B cell (primary cell): ENCODE data around the gene CCDC196. TPM values are rescaled to one million over a fixed set of nuclear protein-coding genes. Genes with fewer than 3 reads are reported as not detected.

Experiments
- ATAC-seq: fragments of 200-7000 bp; cut with Tn5 transposase; one replicate; pipeline ENCODE4 v1.10.0; 2021; ENCODE audit warnings: low read depth, mild to moderate bottlenecking, moderate number of reproducible peaks, moderate library complexity
- CTCF ChIA-PET: fragments of 350-600 bp; sonication (Branson Sonifier 250); formaldehyde crosslinking; loops from one replicate; lab custom pipeline; 2021; ENCODE audit warnings: antibody characterized with exemption, inconsistent platforms; lab: Charles Lee
- POLR2A ChIA-PET: fragments of 350-600 bp; sonication (Branson Sonifier 250); formaldehyde crosslinking; loops from one replicate; lab custom pipeline; 2021; ENCODE audit warnings: antibody characterized with exemption; lab: Charles Lee
- DNase-seq: peaks from one replicate; pipeline ENCODE4 v3.0.0; 2013
- H2AFZ ChIP-seq: 2 replicates; pipeline ENCODE4 v1.6.1; 2012; ENCODE audit warnings: mild to moderate bottlenecking, low read depth, low read length; ENCODE audit not compliant: insufficient read depth, poor library complexity, severe bottlenecking
- H3K27ac ChIP-seq, 2 donors: 1 replicate in 1 of 2; 2 replicates in 1 of 2; pipeline ENCODE4 v1.5.1; 2012 to 2013; ENCODE audit warnings: low read length in 2 of 2, mild to moderate bottlenecking in 2 of 2, moderate library complexity in 1 of 2
- H3K27me3 ChIP-seq, 4 experiments: fragments of 200-600 bp in 1 of 4; sonication (generic) in 1 of 4; replicated peaks in 1 of 4; 1 replicate in 2 of 4; 2 replicates in 2 of 4; pipeline versions ENCODE4 v1.6.1 to v1.7.0; 2013 to 2016; ENCODE audit warnings: low read length in 3 of 4, mild to moderate bottlenecking in 2 of 4, mixed read lengths in 1 of 4, moderate library complexity in 1 of 4; ENCODE audit not compliant: insufficient read depth in 4 of 4, control insufficient read depth in 3 of 4; ENCODE audit errors: control extremely low read depth in 1 of 4
- H3K36me3 ChIP-seq, 2 experiments: replicated peaks in 1 of 2; 1 replicate in 1 of 2; 2 replicates in 1 of 2; pipeline versions ENCODE4 v1.6.1 to v1.7.1; 2013; ENCODE audit warnings: low read length in 1 of 2; ENCODE audit not compliant: insufficient read depth in 2 of 2, control insufficient read depth in 1 of 2; ENCODE audit errors: control extremely low read depth in 1 of 2, extremely low read depth in 1 of 2
- H3K4me1 ChIP-seq, 2 donors: fragments of 200-600 bp in 1 of 2; sonication (generic) in 1 of 2; 1 replicate in 1 of 2; 2 replicates in 1 of 2; pipeline versions ENCODE4 v1.5.1 to v1.6.1; 2013 to 2017; ENCODE audit warnings: low read length in 2 of 2; ENCODE audit not compliant: control insufficient read depth in 2 of 2, insufficient read depth in 2 of 2
- H3K4me2 ChIP-seq: replicated peaks from 2 replicates; pipeline ENCODE3; 2012; ENCODE audit warnings: mild to moderate bottlenecking, low read depth, low read length; ENCODE audit not compliant: poor library complexity, severe bottlenecking
- H3K4me3 ChIP-seq, 5 experiments: fragments of 200-600 bp in 1 of 5; sonication (generic) in 1 of 5; 1 replicate in 3 of 5; 2 replicates in 2 of 5; pipeline versions ENCODE4 v1.5.1 to v1.7.0; 2011 to 2016; ENCODE audit warnings: low read length in 4 of 5, mild to moderate bottlenecking in 4 of 5, low read depth in 2 of 5, control low read depth in 1 of 5, moderate library complexity in 1 of 5; ENCODE audit not compliant: insufficient read depth in 1 of 5; ENCODE audit errors: control extremely low read depth in 1 of 5, extremely low read depth in 1 of 5
- H3K79me2 ChIP-seq: fragments of 200-600 bp; sonication (generic); one replicate; pipeline ENCODE4 v1.6.0; 2016; ENCODE audit warnings: low read length; ENCODE audit not compliant: control insufficient read depth, insufficient read depth
- H3K9ac ChIP-seq: fragments of 200-600 bp; sonication (generic); 2 replicates; pipeline ENCODE4 v1.6.1; 2017; ENCODE audit warnings: mild to moderate bottlenecking, low read length, moderate library complexity
- H3K9me3 ChIP-seq, 3 donors: one replicate each; pipeline versions ENCODE4 v1.6.1 to v1.7.1; 2013; ENCODE audit warnings: low read length in 2 of 3; ENCODE audit not compliant: control insufficient read depth in 2 of 3, insufficient read depth in 1 of 3; ENCODE audit errors: control extremely low read depth in 1 of 3
- H4K20me1 ChIP-seq: 2 replicates; pipeline ENCODE4 v1.6.0; 2012; ENCODE audit warnings: mild to moderate bottlenecking, low read length; ENCODE audit not compliant: insufficient read depth, control insufficient read depth, poor library complexity, severe bottlenecking
- H3K27ac Mint-ChIP-seq: one replicate; pipeline ENCODE4 v1.8.0; 2021; ENCODE audit warnings: mixed read lengths
- H3K27me3 Mint-ChIP-seq: one replicate; pipeline ENCODE4 v1.8.0; 2021; ENCODE audit warnings: mixed read lengths
- H3K4me1 Mint-ChIP-seq: one replicate; pipeline ENCODE4 v1.8.0; 2021; ENCODE audit warnings: mixed read lengths
- H3K4me3 Mint-ChIP-seq: one replicate; pipeline ENCODE4 v1.8.0; 2021; ENCODE audit warnings: mixed read lengths
- H3K9me3 Mint-ChIP-seq: one replicate; pipeline ENCODE4 v1.8.0; 2022; ENCODE audit warnings: mixed read lengths; ENCODE audit not compliant: insufficient read depth
- CTCF ChIP-seq: fragments of 200-600 bp; IDR thresholded peaks from one replicate; pipeline ENCODE4 v1.8.0; 2022; ENCODE audit warnings: antibody characterized with exemption, mild to moderate bottlenecking
- EZH2 ChIP-seq: IDR thresholded peaks from 2 replicates; pipeline ENCODE4 v1.6.1; 2012; ENCODE audit warnings: borderline replicate concordance, low read depth, mild to moderate bottlenecking, moderate library complexity, low read length; ENCODE audit not compliant: insufficient read depth, poor library complexity, severe bottlenecking
- WGBS: methylation state at CpG from one replicate; pipeline ENCODE4 v1.1.5; 2013; ENCODE audit warnings: missing lambda C conversion rate; ENCODE audit not compliant: insufficient coverage; 5-methylcytosine and 5-hydroxymethylcytosine counted together
- intact Hi-C: fragments of 100-400 bp; cut with micrococcal nuclease; formaldehyde crosslinking; loops from one replicate; pipeline ENCODE4 v1.10.0; 2022
- polyA minus RNA-seq: library from RNA; depleted of rRNA, polyadenylated mRNA; stranded (reverse); fragments of >200 nt; gene quantifications from 2 replicates; pipeline ENCODE4 v1.2.3, GENCODE V29; 2012
- polyA plus RNA-seq: library from polyadenylated mRNA; depleted of rRNA; stranded (reverse); fragments of >200 nt; gene quantifications from 2 replicates; pipeline ENCODE4 v1.2.3, GENCODE V29; 2012
- total RNA-seq, 2 donors: library from RNA; stranded (reverse); fragments of 120-200 nt in 1 of 2; gene quantifications; 1 replicate in 1 of 2; 2 replicates in 1 of 2; pipeline versions ENCODE4 v1.2.3 to v1.2.4, GENCODE V29; 2013 to 2022

Gene CCDC196
- total RNA-seq (not detected in 2 replicates), polyA plus RNA-seq (not detected in 2 replicates), polyA minus RNA-seq (not detected in 2 replicates)
- total RNA-seq (2013): not detected

- H3K27me3 ChIP-seq: no peaks in the 10 kb centered on the region
- ChIA-PET CTCF (interaction anchor here (0.7 kb wide), 1 partner anchor 326 kb away, joined by 4 read pairs; no protein-coding TSS in a partner anchor), POLR2A (no interaction called here)
- no peak within 1 kb of the TSS for H2AFZ ChIP-seq
- H3K4me3 Mint-ChIP-seq: no peak within 1 kb of the TSS
- intact Hi-C loops: no loop called here
- H3K79me2 ChIP-seq: no peaks in the 10 kb centered on the region
- DNase-seq (no peak), ATAC-seq (no peak)
- no peak within 1 kb of the TSS for H3K27ac Mint-ChIP-seq
- H3K4me2 ChIP-seq: no peak within 1 kb of the TSS
- no peak within 1 kb of the TSS for H3K9ac ChIP-seq
- no peak within 1 kb of the TSS for H3K4me3 ChIP-seq
- H3K4me1 Mint-ChIP-seq: no peaks in the 10 kb centered on the region
- H3K4me1 ChIP-seq: no peaks in the 10 kb centered on the region
- H3K27ac ChIP-seq: no peak within 1 kb of the TSS
- H4K20me1 ChIP-seq: no peaks in the 10 kb centered on the region
- no CpG with 5 or more reads among the region's 2 CpGs for WGBS
- H3K27me3 Mint-ChIP-seq: no peaks in the 10 kb centered on the region
- no peaks in the 10 kb centered on the region for H3K36me3 ChIP-seq
- no peaks in the 10 kb centered on the region for H3K9me3 Mint-ChIP-seq
- no peaks in the 10 kb centered on the region for H3K9me3 ChIP-seq
- no peak for TF ChIP-seq EZH2
- TF ChIP-seq CTCF: no peak
Measured at GRCh38 chr14:66485910-66486421, at the start of gene CCDC196. Gene CCDC196, plus strand, starts transcription at chr14:66486371. Its CDS starts 132 bp downstream, at chr14:66486503.

DNA sequence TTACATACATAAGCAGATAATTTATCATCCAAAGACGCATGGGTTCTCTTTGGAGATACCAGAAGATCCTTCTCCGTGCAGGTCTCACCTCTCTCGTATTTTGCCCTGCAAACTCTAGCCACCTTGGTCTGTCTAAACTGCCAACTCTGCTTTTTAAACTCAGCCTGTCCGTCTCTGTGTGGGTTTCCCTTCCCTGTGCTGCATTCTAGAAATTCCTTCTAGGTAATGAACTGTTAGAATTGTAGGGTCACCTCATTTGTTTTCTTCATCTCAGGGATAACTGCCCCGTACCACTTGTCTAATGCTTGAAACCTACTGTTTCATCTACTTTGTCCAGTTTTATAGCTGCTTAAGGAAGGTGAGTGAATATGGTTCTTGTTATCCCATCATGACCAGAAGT lies 45.4 kb upstream of the CCDC196 start:
- H3K9me3 Mint-ChIP-seq: peaks cover 10% of the 10 kb centered on the region
- Histone ChIP-seq H3K4me1 (no peaks in the 10 kb centered on the region), H4K20me1 (no peaks in the 10 kb centered on the region), H3K9ac (no peak overlapping the region), H3K27me3 (no peaks in the 10 kb centered on the region), H3K27ac (no peak overlapping the region), H3K4me2 (no peak overlapping the region), H3K36me3 (no peaks in the 10 kb centered on the region), H2AFZ (no peak overlapping the region), H3K79me2 (no peaks in the 10 kb centered on the region), H3K9me3 (peaks cover 0 to 4% (median 2%) of the 10 kb centered on the region in 3 donors), H3K4me3 (no peak overlapping the region)
- no peaks in the 10 kb centered on the region for H3K4me1 Mint-ChIP-seq
- no peak for TF ChIP-seq CTCF
- TF ChIP-seq EZH2: no peak
- CTCF ChIA-PET: no interaction called here
- intact Hi-C loops: no loop called here
- no peak overlapping the region for H3K27ac Mint-ChIP-seq
- POLR2A ChIA-PET: no interaction called here
- no peak overlapping the region for H3K4me3 Mint-ChIP-seq
- 94% methylated on average over 3 of the region's 5 CpGs for WGBS
- DNase-seq (no peak), ATAC-seq (no peak)
- no peaks in the 10 kb centered on the region for H3K27me3 Mint-ChIP-seq
